Vagina (tissue), 2 donors: ENCODE results near the gene MTA1.

Experiments
- CTCF ChIP-seq, 3 experiments: fragments of 450-650 bp in 2 of 3; fragments of 200-600 bp in 1 of 3; sonication (generic) in 1 of 3; IDR thresholded peaks; one replicate each; pipeline ENCODE4 v1.5.1; 2017 to 2019; ENCODE audit warnings: antibody characterized with exemption in 3 of 3, mild to moderate bottlenecking in 2 of 3, moderate library complexity in 2 of 3
- POLR2A ChIP-seq, 2 donors: fragments of 450-650 bp; IDR thresholded peaks; one replicate each; pipeline ENCODE4 v1.6.1; 2017; ENCODE audit warnings: antibody characterized with exemption in 2 of 2, mild to moderate bottlenecking in 2 of 2, moderate library complexity in 2 of 2
- POLR2AphosphoS5 ChIP-seq, 2 donors: sonication (generic); formaldehyde crosslinking; IDR thresholded peaks; one replicate each; pipeline ENCODE4 v1.9.0; 2017; ENCODE audit warnings: antibody characterized with exemption in 2 of 2, mild to moderate bottlenecking in 2 of 2, low read depth in 1 of 2; ENCODE audit not compliant: insufficient read depth in 1 of 2

GRCh38 chr14:105479431-105480158, 60.0 kb downstream of the MTA1 start:
- no peak for TF ChIP-seq CTCF (IDR thresholded peaks at IDR 0.05)
- TF ChIP-seq POLR2A (IDR thresholded peaks at IDR 0.05), result no peak
- no peak for TF ChIP-seq POLR2AphosphoS5 (IDR thresholded peaks at IDR 0.05; ENCODE audit: insufficient read depth in 1 of 2, low read depth in 1 of 2)
